ENCODE measurements around the gene MBNL2.

DNA sequence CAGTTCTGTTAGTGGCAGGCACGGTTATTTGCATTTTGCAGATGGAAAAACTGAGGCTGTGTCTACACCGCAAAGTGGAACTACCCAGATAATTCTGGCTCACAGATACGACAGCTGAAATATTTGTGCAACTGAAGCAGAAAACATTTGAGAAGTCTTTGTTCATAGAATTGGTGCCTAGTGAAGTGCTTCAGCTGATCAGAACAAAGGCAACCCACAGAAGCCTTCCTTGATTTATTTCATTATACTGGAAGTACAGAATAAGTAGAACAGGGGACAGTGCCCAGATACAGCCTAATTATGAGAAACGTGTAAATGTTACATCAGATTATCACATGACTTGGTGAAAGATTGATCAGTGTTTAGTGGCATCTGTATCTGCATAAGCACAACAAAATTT lies 138.5 kb downstream of the MBNL2 start:
- no peak for TF ChIP-seq POLR2AphosphoS5 (IDR thresholded peaks at IDR 0.05)
- TF ChIP-seq, protein P1, sequence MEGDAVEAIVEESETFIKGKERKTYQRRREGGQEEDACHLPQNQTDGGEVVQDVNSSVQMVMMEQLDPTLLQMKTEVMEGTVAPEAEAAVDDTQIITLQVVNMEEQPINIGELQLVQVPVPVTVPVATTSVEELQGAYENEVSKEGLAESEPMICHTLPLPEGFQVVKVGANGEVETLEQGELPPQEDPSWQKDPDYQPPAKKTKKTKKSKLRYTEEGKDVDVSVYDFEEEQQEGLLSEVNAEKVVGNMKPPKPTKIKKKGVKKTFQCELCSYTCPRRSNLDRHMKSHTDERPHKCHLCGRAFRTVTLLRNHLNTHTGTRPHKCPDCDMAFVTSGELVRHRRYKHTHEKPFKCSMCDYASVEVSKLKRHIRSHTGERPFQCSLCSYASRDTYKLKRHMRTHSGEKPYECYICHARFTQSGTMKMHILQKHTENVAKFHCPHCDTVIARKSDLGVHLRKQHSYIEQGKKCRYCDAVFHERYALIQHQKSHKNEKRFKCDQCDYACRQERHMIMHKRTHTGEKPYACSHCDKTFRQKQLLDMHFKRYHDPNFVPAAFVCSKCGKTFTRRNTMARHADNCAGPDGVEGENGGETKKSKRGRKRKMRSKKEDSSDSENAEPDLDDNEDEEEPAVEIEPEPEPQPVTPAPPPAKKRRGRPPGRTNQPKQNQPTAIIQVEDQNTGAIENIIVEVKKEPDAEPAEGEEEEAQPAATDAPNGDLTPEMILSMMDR (IDR thresholded peaks at IDR 0.05): no peak
- TF ChIP-seq POLR2A (IDR thresholded peaks at IDR 0.05): no peak
